ENCODE results near the gene SKAP1.

SKAP1 gene

DNA sequence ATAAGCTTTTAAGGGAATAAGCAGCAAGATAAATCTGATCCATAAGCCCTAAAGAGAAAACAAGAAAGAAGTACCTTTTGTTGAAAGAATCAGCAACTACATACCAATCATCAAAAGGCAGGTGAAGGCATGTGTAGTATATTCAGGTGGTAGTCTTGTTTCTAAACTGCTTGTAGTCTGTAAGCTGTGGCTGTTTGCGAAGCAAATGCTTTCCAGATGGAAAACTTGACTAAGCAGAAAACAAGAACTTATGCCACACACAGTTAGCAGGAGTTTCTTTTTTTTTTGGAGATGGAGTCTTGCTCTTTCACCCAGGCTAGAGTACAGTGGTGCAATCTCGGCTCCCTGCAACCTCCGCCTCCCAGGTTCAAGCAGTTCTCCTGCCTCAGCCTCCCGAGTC is 334.4 kb downstream of the SKAP1 start:
- no peak for DNase-seq

DNA sequence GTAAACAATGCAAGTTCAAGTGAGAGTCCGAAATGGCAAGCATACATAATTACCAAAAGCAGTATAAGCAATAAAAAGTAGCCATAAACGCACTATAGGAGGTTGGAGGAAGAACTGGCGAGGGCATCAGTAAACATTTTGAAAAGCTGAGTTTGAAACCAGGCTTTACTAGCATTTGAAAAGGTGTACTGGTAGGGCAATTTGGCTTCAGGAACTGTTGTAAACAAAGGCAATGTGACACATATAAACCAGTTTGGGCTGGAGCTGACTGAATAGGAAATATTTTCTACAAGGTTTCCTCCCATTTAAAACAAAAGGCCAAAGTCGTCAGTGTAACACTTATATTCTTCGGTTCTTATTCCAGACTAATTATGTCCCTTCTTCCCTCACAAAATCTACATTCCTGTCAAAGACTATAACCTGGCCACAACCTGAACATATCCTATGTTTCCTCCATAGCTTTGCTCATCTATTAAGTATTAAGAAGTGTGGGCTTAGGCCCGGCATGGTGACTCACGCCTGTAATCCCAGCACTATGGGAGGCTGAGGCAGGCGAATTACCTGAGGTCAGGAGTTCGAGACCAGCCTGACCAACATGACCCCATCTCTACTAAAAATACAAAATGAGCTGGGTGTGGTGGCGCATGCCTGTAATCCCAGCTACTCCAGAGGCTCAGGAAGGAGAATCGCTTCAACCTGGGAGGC is 336.5 kb downstream of the SKAP1 start:
- no peak for DNase-seq

DNA sequence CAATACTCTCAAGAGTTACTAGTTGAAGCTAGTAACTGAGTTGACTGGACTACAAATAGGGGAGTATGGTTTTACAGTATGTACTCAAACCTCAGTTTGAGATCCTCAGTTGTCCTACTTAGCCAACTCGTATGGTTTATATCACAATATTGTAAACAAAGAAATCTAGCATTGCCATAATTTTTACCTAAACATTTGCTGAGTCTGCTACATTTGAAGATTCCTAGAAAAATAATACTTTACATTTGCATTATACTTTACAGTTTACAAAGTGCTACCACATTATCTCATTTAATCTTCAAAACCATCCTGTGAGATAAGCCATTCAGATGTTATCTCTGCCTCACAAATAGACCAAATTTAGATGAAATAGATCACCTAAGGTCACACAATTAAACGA is 345.1 kb downstream of the SKAP1 start:
- DNase-seq: no peak
